HepG2 (cell line): Measurements from ENCODE around the gene CLDN20. TPM values are rescaled to one million over a fixed set of nuclear protein-coding genes. Genes with fewer than 3 reads are reported as not detected.

ENCODE experiments used
- ATAC-seq: fragments of 200-7000 bp; cut with Tn5 transposase; 3 replicates; pipeline ENCODE4 v1.9.1; 2020; ENCODE audit warnings: mild to moderate bottlenecking, moderate library complexity
- BruUV-seq: library from RNA; stranded (reverse); fragments of 400-500 nt; replicated peaks from 2 replicates; lab custom pipeline; 2021; lab: Mats Ljungman, UMichigan
- CTCF ChIA-PET: fragments of 300-600 bp; formaldehyde crosslinking; extraction: SDS; loops from one replicate; lab custom pipeline; 2021; ENCODE audit warnings: low total read pairs, inconsistent platforms, low intra/inter-chr PET ratio; lab: Yijun Ruan, JAX
- POLR2A ChIA-PET: fragments of 350-600 bp; sonication (Branson Sonifier 250); formaldehyde crosslinking; loops from one replicate; lab custom pipeline; 2020; ENCODE audit warnings: antibody characterized with exemption, inconsistent platforms; lab: Yijun Ruan, JAX
- DNase-seq: peaks from one replicate; pipeline ENCODE4 v3.0.0-alpha.2; 2015; ENCODE audit warnings: low spot score
- FAIRE-seq: peaks from 3 replicates; lab custom pipeline; 2011; peaks lifted over from hg19 to GRCh38; lab: Jason Lieb, UNC
- H2AFZ ChIP-seq: one replicate; pipeline ENCODE4 v1.6.1; 2011; ENCODE audit warnings: low read length, inconsistent platforms
- H3K27ac ChIP-seq: fragments of 300-600 bp; 3 replicates; pipeline ENCODE4 v1.8.0; 2011; ENCODE audit warnings: mixed run types, mild to moderate bottlenecking, mixed read lengths, low read length, inconsistent platforms; ENCODE audit not compliant: insufficient read depth; ENCODE audit errors: extremely low read length
- H3K27me3 ChIP-seq, 2 experiments: fragments of 200-600 bp in 1 of 2; 2 replicates in 1 of 2; 3 replicates in 1 of 2; pipeline versions ENCODE4 v1.6.0 to v1.8.0; 2011; ENCODE audit warnings: low read length in 2 of 2, mild to moderate bottlenecking in 2 of 2, moderate library complexity in 2 of 2, inconsistent platforms in 1 of 2; ENCODE audit not compliant: insufficient read depth in 2 of 2, control insufficient read depth in 1 of 2
- H3K36me3 ChIP-seq, 2 experiments: fragments of 200-600 bp in 1 of 2; replicated peaks in 1 of 2; 2 replicates in 1 of 2; 3 replicates in 1 of 2; pipeline versions ENCODE4 v1.5.1 to v1.8.0; 2011; ENCODE audit warnings: low read length in 2 of 2, inconsistent platforms in 1 of 2; ENCODE audit not compliant: insufficient read depth in 2 of 2, control insufficient read depth in 1 of 2
- H3K4me1 ChIP-seq: 2 replicates; pipeline ENCODE4 v1.5.1; 2012; ENCODE audit warnings: low read length, inconsistent platforms; ENCODE audit not compliant: insufficient read depth
- H3K4me2 ChIP-seq: 2 replicates; pipeline ENCODE4 v1.6.0; 2011; ENCODE audit warnings: low read depth, low read length, inconsistent platforms
- H3K4me3 ChIP-seq, 3 experiments: fragments of 200-600 bp in 1 of 3; sonication (generic), shearing (Covaris generic) in 1 of 3; replicated peaks in 1 of 3; 2 replicates each; pipeline ENCODE4 v1.5.1; 2011 to 2016; ENCODE audit warnings: low read length in 3 of 3, inconsistent platforms in 2 of 3, low read depth in 2 of 3, mild to moderate bottlenecking in 2 of 3, control low read depth in 1 of 3, mixed read lengths in 1 of 3; ENCODE audit not compliant: insufficient read depth in 1 of 3
- H3K79me2 ChIP-seq: one replicate; pipeline ENCODE4 v1.6.1; 2011; ENCODE audit warnings: low read length, inconsistent platforms; ENCODE audit not compliant: insufficient read depth
- H3K9ac ChIP-seq: 2 replicates; pipeline ENCODE4 v1.6.0; 2011; ENCODE audit warnings: mild to moderate bottlenecking, low read depth, low read length, inconsistent platforms; ENCODE audit not compliant: insufficient read depth
- H3K9me3 ChIP-seq: 2 replicates; pipeline ENCODE4 v1.5.1; 2012; ENCODE audit warnings: mild to moderate bottlenecking, low read length
- H4K20me1 ChIP-seq: 2 replicates; pipeline ENCODE4 v1.6.0; 2011; ENCODE audit warnings: inconsistent platforms, mild to moderate bottlenecking, low read length, moderate library complexity; ENCODE audit not compliant: insufficient read depth
- DR1 ChIP-seq: sonication (generic); formaldehyde crosslinking; IDR thresholded peaks from 2 replicates; pipeline ENCODE4 v1.8.0; 2021; ENCODE audit warnings: mild to moderate bottlenecking, missing genetic modification reagents, inconsistent platforms
- EP300 ChIP-seq, 3 experiments: sonication (generic) in 1 of 3; formaldehyde crosslinking in 1 of 3; IDR thresholded peaks; 2 replicates each; pipeline versions ENCODE4 v1.5.1 to v1.6.1; 2011 to 2020; ENCODE audit warnings: low read depth in 2 of 3, low read length in 2 of 3, borderline replicate concordance in 1 of 3, improper control_type of control experiment in 1 of 3, mild to moderate bottlenecking in 1 of 3, missing genetic modification reagents in 1 of 3, moderate library complexity in 1 of 3
- FOXK2 ChIP-seq: fragments of 450-650 bp; IDR thresholded peaks from 2 replicates; pipeline ENCODE4 v1.6.1; 2016
- HMGA1 ChIP-seq: sonication (generic); formaldehyde crosslinking; conservative IDR thresholded peaks from 2 replicates; pipeline ENCODE4 v1.4.0; 2020; ENCODE audit warnings: missing genetic modification reagents
- MAZ ChIP-seq, 2 experiments: sonication (generic) in 1 of 2; formaldehyde crosslinking in 1 of 2; IDR thresholded peaks; 2 replicates each; pipeline versions ENCODE4 v1.5.0 to v1.6.1; 2012 to 2020; ENCODE audit warnings: low read depth in 2 of 2, mild to moderate bottlenecking in 2 of 2, borderline replicate concordance in 1 of 2, improper control_type of control experiment in 1 of 2, low read length in 1 of 2, missing genetic modification reagents in 1 of 2, moderate library complexity in 1 of 2
- MTF2 ChIP-seq: sonication (generic); formaldehyde crosslinking; IDR thresholded peaks from 2 replicates; pipeline ENCODE4 v1.5.0; 2020; ENCODE audit warnings: missing genetic modification reagents, borderline replicate concordance
- PCBP1 ChIP-seq: fragments of 200-400 bp; formaldehyde crosslinking; IDR thresholded peaks from 2 replicates; pipeline ENCODE4 v1.6.1; 2017; ENCODE audit warnings: mild to moderate bottlenecking, low read depth, low read length, borderline replicate concordance
- RELA ChIP-seq: sonication (generic); formaldehyde crosslinking; IDR thresholded peaks from 2 replicates; pipeline ENCODE4 v1.4.0; 2020; ENCODE audit warnings: missing genetic modification reagents
- RFX5 ChIP-seq: IDR thresholded peaks from 2 replicates; pipeline ENCODE4 v1.6.1; 2011; ENCODE audit warnings: low read depth, low read length, improper control_type of control experiment
- ZFP82 ChIP-seq: sonication (generic); formaldehyde crosslinking; IDR thresholded peaks from 2 replicates; pipeline ENCODE4 v1.5.1; 2020; ENCODE audit warnings: mild to moderate bottlenecking, missing genetic modification reagents, borderline replicate concordance
- ZNF510 ChIP-seq: sonication (generic); formaldehyde crosslinking; IDR thresholded peaks from 2 replicates; pipeline ENCODE4 v1.4.0; 2020; ENCODE audit warnings: low read depth, mild to moderate bottlenecking, missing genetic modification reagents
- WGBS: methylation state at CpG from one replicate; pipeline ENCODE4 v1.1.6; 2017; ENCODE audit warnings: low lambda C conversion rate; 5-methylcytosine and 5-hydroxymethylcytosine counted together
- in situ Hi-C: cut with HindIII; loops from 2 replicates; pipeline ENCODE4 v1.10.0; 2017; ENCODE audit warnings: low pct_unique_long_range_greater_than_20kb; ENCODE audit not compliant: extremely low pct_ligation_motif_present
- intact Hi-C: fragments of 100-400 bp; cut with micrococcal nuclease; formaldehyde crosslinking; loops from one replicate; pipeline ENCODE4 v1.10.0; 2022; ENCODE audit not compliant: unreplicated experiment
- polyA plus RNA-seq, 8 experiments: library from polyadenylated mRNA; depleted of rRNA in 3 of 8; stranded (reverse) in 7 of 8; unstranded in 1 of 8; fragments of >200 nt; fragmentation: Illumina TruSeq in 4 of 8; extraction: Trizol in 4 of 8; gene quantifications; 2 replicates each; pipeline versions ENCODE4 v1.2.1 to v1.2.3, GENCODE V29; 2011 to 2016; ENCODE audit warnings: low read depth in 4 of 8, missing spikeins in 1 of 8, mixed read lengths in 1 of 8; ENCODE audit not compliant: insufficient read depth in 1 of 8
- total RNA-seq, 5 experiments: library from RNA; depleted of rRNA; stranded (reverse); fragments of >200 nt; fragmentation: Illumina TruSeq; extraction: Trizol; gene quantifications; 2 replicates each; pipeline ENCODE4 v1.2.3, GENCODE V29; 2016; ENCODE audit warnings: low read depth in 1 of 5
- TF ChIP-seq, protein P1 (sequence below): sonication (generic); formaldehyde crosslinking; IDR thresholded peaks from 2 replicates; pipeline ENCODE4 v1.8.0; 2022; ENCODE audit warnings: low read depth, missing genetic modification reagents
- TF ChIP-seq, protein P2 (sequence below): sonication (generic); formaldehyde crosslinking; IDR thresholded peaks from 2 replicates; pipeline ENCODE4 v1.4.0; 2020; ENCODE audit warnings: mild to moderate bottlenecking, missing genetic modification reagents
- TF ChIP-seq, protein P3 (sequence below): IDR thresholded peaks from 2 replicates; pipeline ENCODE4 v1.6.1; 2012; ENCODE audit warnings: low read depth, low read length, improper control_type of control experiment
- TF ChIP-seq, protein P4 (sequence below): sonication (generic); formaldehyde crosslinking; IDR thresholded peaks from 2 replicates; pipeline ENCODE4 v1.8.1; 2023; ENCODE audit warnings: missing genetic modification reagents, inconsistent platforms, borderline replicate concordance
- TF ChIP-seq, protein P5 (sequence below): IDR thresholded peaks from 2 replicates; pipeline ENCODE4 v1.6.1; 2018; ENCODE audit warnings: missing genetic modification reagents, mild to moderate bottlenecking, missing compliant biosample characterization
- TF ChIP-seq, protein P6 (sequence below): sonication (generic); formaldehyde crosslinking; IDR thresholded peaks from 2 replicates; pipeline ENCODE4 v1.4.0; 2020; ENCODE audit warnings: mild to moderate bottlenecking, missing genetic modification reagents

Gene CLDN20
- total and polyA plus RNA-seq, 2 of the 13 experiments (the other 11 are each of a cell fraction or from before 2014, with no cell fraction given): not detected

DNA sequence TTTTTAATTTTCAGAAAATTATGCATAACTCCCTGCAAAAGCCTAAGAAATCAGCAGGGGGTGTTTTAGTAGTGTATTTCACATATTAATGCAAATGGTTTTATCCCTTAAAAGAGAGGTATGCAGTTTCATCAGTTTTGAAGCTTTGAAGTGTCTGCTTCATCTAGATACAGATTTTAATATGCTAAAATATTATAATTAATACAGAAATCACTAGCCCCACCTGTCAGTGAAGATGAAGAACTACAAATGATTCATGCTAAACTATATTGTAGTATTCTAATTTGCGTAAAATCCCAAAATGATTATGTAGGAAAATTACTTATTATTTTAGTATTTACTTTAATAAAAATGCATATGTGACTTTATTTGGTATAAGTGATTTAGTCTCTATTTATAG, 53.4 kb downstream of the CLDN20 start:
- ATAC-seq: no peak

More for the DNA sequence above, 53.4 kb downstream of the CLDN20 start:
- DNase-seq: no peak
- Histone ChIP-seq H3K9me3 (peaks cover 7% of the 10 kb centered on the region; the same call in 1 of the 2 replicates), H3K36me3 (peaks cover 1 to 7% of the 10 kb centered on the region in 2 experiments; a peak in 1 of 5 replicates), H3K79me2 (peaks cover 21% of the 10 kb centered on the region), H3K27me3 (no peaks in the 10 kb centered on the region; a peak in 1 of 5 replicates), H3K4me2 (no peak overlapping the region), H3K9ac (no peak overlapping the region), H3K4me3 (no peak overlapping the region), H4K20me1 (no peaks in the 10 kb centered on the region), H2AFZ (no peak overlapping the region), H3K4me1 (peaks cover 42% of the 10 kb centered on the region), H3K27ac (no peak overlapping the region)
- 97% methylated on average over 1 of the region's 1 CpG for WGBS
- ChIA-PET CTCF (no interaction called here), POLR2A (interaction anchor here (1.6 to 6.8 kb wide), 2 partner anchors 10 to 170 kb away, joined by 4 to 155 read pairs; no protein-coding TSS in a partner anchor)
- in situ Hi-C loops (no loop called here), intact Hi-C loops (no loop called here)
- no TSS peak for BruUV-seq
- TF ChIP-seq, protein P1, sequence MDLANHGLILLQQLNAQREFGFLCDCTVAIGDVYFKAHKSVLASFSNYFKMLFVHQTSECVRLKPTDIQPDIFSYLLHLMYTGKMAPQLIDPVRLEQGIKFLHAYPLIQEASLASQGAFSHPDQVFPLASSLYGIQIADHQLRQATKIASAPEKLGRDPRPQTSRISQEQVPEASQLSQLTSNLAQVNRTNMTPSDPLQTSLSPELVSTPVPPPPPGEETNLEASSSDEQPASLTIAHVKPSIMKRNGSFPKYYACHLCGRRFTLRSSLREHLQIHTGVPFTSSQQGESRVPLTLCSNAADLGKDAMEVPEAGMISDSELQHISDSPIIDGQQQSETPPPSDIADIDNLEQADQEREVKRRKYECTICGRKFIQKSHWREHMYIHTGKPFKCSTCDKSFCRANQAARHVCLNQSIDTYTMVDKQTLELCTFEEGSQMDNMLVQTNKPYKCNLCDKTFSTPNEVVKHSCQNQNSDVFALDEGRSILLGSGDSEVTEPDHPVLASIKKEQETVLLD (CRISPR knock-in tag): no peak
- TF ChIP-seq RELA (CRISPR knock-in tag) (no peak), MTF2 (no peak), FOXK2 (no peak), MAZ (IDR thresholded peaks at IDR 0.05; ENCODE audit: borderline replicate concordance, low read depth, low read length) (no peak), MAZ (CRISPR knock-in tag; IDR thresholded peaks at IDR 0.05; ENCODE audit: low read depth) (no peak), DR1 (CRISPR knock-in tag) (no peak), ZFP82 (CRISPR knock-in tag) (no peak), EP300 (IDR thresholded peaks at IDR 0.05; ENCODE audit: low read depth in 2 of 2, low read length in 2 of 2) (no peak), EP300 (CRISPR knock-in tag; IDR thresholded peaks at IDR 0.05; ENCODE audit: borderline replicate concordance) (no peak), RFX5 (no peak), PCBP1 (no peak), ZNF510 (CRISPR knock-in tag) (no peak), HMGA1 (no peak)
- TF ChIP-seq, protein P2, sequence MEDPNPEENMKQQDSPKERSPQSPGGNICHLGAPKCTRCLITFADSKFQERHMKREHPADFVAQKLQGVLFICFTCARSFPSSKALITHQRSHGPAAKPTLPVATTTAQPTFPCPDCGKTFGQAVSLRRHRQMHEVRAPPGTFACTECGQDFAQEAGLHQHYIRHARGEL: no peak
- TF ChIP-seq, protein P3, sequence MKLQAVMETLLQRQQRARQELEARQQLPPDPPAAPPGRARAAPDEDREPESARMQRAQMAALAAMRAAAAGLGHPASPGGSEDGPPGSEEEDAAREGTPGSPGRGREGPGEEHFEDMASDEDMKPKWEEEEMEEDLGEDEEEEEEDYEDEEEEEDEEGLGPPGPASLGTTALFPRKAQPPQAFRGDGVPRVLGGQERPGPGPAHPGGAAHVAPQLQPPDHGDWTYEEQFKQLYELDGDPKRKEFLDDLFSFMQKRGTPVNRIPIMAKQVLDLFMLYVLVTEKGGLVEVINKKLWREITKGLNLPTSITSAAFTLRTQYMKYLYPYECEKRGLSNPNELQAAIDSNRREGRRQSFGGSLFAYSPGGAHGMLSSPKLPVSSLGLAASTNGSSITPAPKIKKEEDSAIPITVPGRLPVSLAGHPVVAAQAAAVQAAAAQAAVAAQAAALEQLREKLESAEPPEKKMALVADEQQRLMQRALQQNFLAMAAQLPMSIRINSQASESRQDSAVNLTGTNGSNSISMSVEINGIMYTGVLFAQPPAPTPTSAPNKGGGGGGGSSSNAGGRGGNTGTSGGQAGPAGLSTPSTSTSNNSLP: no peak
- TF ChIP-seq, protein P4, sequence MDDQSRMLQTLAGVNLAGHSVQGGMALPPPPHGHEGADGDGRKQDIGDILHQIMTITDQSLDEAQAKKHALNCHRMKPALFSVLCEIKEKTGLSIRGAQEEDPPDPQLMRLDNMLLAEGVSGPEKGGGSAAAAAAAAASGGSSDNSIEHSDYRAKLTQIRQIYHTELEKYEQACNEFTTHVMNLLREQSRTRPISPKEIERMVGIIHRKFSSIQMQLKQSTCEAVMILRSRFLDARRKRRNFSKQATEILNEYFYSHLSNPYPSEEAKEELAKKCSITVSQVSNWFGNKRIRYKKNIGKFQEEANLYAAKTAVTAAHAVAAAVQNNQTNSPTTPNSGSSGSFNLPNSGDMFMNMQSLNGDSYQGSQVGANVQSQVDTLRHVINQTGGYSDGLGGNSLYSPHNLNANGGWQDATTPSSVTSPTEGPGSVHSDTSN: no peak
- TF ChIP-seq, protein P5, sequence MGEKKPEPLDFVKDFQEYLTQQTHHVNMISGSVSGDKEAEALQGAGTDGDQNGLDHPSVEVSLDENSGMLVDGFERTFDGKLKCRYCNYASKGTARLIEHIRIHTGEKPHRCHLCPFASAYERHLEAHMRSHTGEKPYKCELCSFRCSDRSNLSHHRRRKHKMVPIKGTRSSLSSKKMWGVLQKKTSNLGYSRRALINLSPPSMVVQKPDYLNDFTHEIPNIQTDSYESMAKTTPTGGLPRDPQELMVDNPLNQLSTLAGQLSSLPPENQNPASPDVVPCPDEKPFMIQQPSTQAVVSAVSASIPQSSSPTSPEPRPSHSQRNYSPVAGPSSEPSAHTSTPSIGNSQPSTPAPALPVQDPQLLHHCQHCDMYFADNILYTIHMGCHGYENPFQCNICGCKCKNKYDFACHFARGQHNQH: no peak
- TF ChIP-seq, protein P6, sequence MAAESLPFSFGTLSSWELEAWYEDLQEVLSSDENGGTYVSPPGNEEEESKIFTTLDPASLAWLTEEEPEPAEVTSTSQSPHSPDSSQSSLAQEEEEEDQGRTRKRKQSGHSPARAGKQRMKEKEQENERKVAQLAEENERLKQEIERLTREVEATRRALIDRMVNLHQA (CRISPR knock-in tag): no peak
- FAIRE-seq: no peak
